ENCODE measurements around the gene UROS. TPM values are rescaled to one million over a fixed set of nuclear protein-coding genes. Genes with fewer than 3 reads are reported as not detected.

UROS gene
- polyA plus RNA-seq, 1 of the 3 experiments (the other 2 are of a cell fraction) = 49.2 TPM

DNA sequence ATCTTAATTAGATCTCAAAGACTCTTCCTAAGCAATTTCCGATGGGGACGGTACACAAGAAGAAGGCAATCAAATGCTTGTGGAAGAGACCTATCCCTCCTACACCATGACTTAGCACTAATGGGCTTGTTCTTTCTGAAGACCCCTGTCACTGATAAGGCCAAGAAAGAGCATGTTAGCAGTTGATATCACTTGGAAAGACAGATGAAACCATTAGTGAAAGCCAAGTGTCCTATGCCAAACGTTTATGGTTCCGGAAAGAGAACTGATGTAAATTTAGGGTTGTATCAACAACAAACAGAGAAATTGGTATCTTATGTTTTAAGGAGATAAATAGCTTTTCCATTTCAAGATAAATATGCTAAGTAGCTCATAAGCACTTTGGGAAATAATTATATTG, 6.5 kb downstream of the UROS start:
- Histone ChIP-seq H3K27ac (ENCODE audit: low read depth in 2 of 2, low read length in 1 of 2) (no peak overlapping the region), H4K20me1 (ENCODE audit: insufficient read depth) (no peaks in the 10 kb centered on the region), H3K9ac (no peak overlapping the region), H3K4me1 (ENCODE audit: control insufficient read depth in 1 of 2, insufficient read depth in 2 of 2, low read depth in 1 of 2, low read length in 1 of 2) (no peaks in the 10 kb centered on the region; a peak in 2 of 4 replicates), H3K36me3 (replicated peaks in 1 of 2; ENCODE audit: control insufficient read depth in 1 of 2, insufficient read depth in 2 of 2, low read length in 1 of 2) (peaks cover 4 to 36% of the 10 kb centered on the region in 2 experiments), H3K4me3 (ENCODE audit: low read depth in 2 of 2, low read length in 1 of 2) (no peak overlapping the region), H3K9me3 (no peaks in the 10 kb centered on the region), H3F3A (replicated peaks; ENCODE audit: insufficient read depth) (no peaks in the 10 kb centered on the region), H3K79me2 (ENCODE audit: insufficient read depth) (peaks cover 13% of the 10 kb centered on the region), H3K27me3 (ENCODE audit: insufficient read depth) (no peaks in the 10 kb centered on the region), H2AFZ (ENCODE audit: low read depth) (no peak overlapping the region), H3K4me2 (no peak overlapping the region), H3K9me2 (no peaks in the 10 kb centered on the region)
- ChIA-PET POLR2A (no interaction called here), CTCF (no interaction called here)
- DNase-seq = no peak
- TF ChIP-seq SIN3A (IDR thresholded peaks at IDR 0.05; ENCODE audit: borderline replicate concordance, low read depth, low read length) (no peak), RXRA (IDR thresholded peaks at IDR 0.05; ENCODE audit: borderline replicate concordance, low read depth) (no peak), RCOR1 (IDR thresholded peaks at IDR 0.05; ENCODE audit: low read length) (no peak)
- TF ChIP-seq, protein P1, sequence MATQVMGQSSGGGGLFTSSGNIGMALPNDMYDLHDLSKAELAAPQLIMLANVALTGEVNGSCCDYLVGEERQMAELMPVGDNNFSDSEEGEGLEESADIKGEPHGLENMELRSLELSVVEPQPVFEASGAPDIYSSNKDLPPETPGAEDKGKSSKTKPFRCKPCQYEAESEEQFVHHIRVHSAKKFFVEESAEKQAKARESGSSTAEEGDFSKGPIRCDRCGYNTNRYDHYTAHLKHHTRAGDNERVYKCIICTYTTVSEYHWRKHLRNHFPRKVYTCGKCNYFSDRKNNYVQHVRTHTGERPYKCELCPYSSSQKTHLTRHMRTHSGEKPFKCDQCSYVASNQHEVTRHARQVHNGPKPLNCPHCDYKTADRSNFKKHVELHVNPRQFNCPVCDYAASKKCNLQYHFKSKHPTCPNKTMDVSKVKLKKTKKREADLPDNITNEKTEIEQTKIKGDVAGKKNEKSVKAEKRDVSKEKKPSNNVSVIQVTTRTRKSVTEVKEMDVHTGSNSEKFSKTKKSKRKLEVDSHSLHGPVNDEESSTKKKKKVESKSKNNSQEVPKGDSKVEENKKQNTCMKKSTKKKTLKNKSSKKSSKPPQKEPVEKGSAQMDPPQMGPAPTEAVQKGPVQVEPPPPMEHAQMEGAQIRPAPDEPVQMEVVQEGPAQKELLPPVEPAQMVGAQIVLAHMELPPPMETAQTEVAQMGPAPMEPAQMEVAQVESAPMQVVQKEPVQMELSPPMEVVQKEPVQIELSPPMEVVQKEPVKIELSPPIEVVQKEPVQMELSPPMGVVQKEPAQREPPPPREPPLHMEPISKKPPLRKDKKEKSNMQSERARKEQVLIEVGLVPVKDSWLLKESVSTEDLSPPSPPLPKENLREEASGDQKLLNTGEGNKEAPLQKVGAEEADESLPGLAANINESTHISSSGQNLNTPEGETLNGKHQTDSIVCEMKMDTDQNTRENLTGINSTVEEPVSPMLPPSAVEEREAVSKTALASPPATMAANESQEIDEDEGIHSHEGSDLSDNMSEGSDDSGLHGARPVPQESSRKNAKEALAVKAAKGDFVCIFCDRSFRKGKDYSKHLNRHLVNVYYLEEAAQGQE (IDR thresholded peaks at IDR 0.05; ENCODE audit: low read depth, low read length) = no peak
- WGBS (ENCODE audit: low lambda C conversion rate) = 96% methylated on average over 4 of the region's 4 CpGs

DNA sequence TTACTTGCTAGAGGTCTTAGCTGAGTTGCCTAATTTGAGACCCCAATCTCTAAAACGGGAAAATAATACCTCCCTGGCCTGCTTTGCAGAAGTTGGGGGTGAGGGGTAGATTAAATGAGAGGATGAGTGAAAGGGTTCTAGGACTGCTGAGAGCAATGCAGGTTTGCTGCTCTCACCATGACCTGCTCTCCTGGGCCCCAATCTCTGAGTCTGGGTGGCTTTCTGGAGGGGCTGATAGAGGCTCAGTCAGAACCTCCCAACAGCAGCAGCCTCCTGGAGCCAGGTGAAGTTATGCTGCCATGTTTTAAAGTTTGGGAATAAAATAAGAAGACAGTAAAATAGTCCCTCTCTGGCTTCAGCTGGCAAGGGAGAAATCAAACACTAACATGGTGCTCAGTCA, 7.3 kb downstream of the UROS start:
- Histone ChIP-seq H3K9me3 (no peaks in the 10 kb centered on the region), H3K27me3 (ENCODE audit: insufficient read depth) (no peaks in the 10 kb centered on the region), H3K9me2 (no peaks in the 10 kb centered on the region), H2AFZ (ENCODE audit: low read depth) (no peak overlapping the region), H3K4me1 (ENCODE audit: control insufficient read depth in 1 of 2, insufficient read depth in 2 of 2, low read depth in 1 of 2, low read length in 1 of 2) (no peaks in the 10 kb centered on the region; a peak in 1 of 4 replicates), H3K79me2 (ENCODE audit: insufficient read depth) (peaks cover 6% of the 10 kb centered on the region; the same call in 1 of the 2 replicates), H4K20me1 (ENCODE audit: insufficient read depth) (no peaks in the 10 kb centered on the region), H3K4me3 (ENCODE audit: low read depth in 2 of 2, low read length in 1 of 2) (no peak overlapping the region), H3K9ac (no peak overlapping the region), H3K27ac (ENCODE audit: low read depth in 2 of 2, low read length in 1 of 2) (no peak overlapping the region), H3K36me3 (replicated peaks in 1 of 2; ENCODE audit: control insufficient read depth in 1 of 2, insufficient read depth in 2 of 2, low read length in 1 of 2) (peaks cover 12 to 42% of the 10 kb centered on the region in 2 experiments), H3K4me2 (no peak overlapping the region), H3F3A (replicated peaks; ENCODE audit: insufficient read depth) (no peaks in the 10 kb centered on the region)
- POLR2A ChIA-PET = no interaction called here
- TF ChIP-seq MEF2A (IDR thresholded peaks at IDR 0.05; ENCODE audit: borderline replicate concordance, low read depth) (no peak), TAF1 (IDR thresholded peaks at IDR 0.05; ENCODE audit: borderline replicate concordance, low read depth, low read length) (no peak), TCF12 (IDR thresholded peaks at IDR 0.05) (no peak), CHD2 (IDR thresholded peaks at IDR 0.05; ENCODE audit: low read length, partially characterized antibody) (no peak), NFIC (IDR thresholded peaks at IDR 0.05; ENCODE audit: borderline replicate concordance) (no peak), RCOR1 (IDR thresholded peaks at IDR 0.05; ENCODE audit: low read length) (no peak), TEAD4 (IDR thresholded peaks at IDR 0.05; ENCODE audit: borderline replicate concordance, insufficient read depth) (no peak), POLR2AphosphoS5 (IDR thresholded peaks at IDR 0.05; ENCODE audit: low read depth, low read length) (no peak), ELF1 (IDR thresholded peaks at IDR 0.05) (no peak), SMC3 (IDR thresholded peaks at IDR 0.05; ENCODE audit: low read depth, low read length) (no peak), EP300 (IDR thresholded peaks at IDR 0.05; ENCODE audit: borderline replicate concordance in 1 of 2, low read depth in 1 of 2, low read length in 1 of 2) (no peak), FOXM1 (IDR thresholded peaks at IDR 0.05; ENCODE audit: low read depth) (no peak)
- TF ChIP-seq, protein P2, sequence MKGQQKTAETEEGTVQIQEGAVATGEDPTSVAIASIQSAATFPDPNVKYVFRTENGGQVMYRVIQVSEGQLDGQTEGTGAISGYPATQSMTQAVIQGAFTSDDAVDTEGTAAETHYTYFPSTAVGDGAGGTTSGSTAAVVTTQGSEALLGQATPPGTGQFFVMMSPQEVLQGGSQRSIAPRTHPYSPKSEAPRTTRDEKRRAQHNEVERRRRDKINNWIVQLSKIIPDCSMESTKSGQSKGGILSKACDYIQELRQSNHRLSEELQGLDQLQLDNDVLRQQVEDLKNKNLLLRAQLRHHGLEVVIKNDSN (IDR thresholded peaks at IDR 0.05; ENCODE audit: borderline replicate concordance, low read depth) = no peak
- TF ChIP-seq, protein P3, sequence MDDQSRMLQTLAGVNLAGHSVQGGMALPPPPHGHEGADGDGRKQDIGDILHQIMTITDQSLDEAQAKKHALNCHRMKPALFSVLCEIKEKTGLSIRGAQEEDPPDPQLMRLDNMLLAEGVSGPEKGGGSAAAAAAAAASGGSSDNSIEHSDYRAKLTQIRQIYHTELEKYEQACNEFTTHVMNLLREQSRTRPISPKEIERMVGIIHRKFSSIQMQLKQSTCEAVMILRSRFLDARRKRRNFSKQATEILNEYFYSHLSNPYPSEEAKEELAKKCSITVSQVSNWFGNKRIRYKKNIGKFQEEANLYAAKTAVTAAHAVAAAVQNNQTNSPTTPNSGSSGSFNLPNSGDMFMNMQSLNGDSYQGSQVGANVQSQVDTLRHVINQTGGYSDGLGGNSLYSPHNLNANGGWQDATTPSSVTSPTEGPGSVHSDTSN (IDR thresholded peaks at IDR 0.05) = no peak
- WGBS (ENCODE audit: low lambda C conversion rate) = 47% methylated on average over 1 of the region's 1 CpG
- no peak for DNase-seq
- CTCF ChIA-PET = no interaction called here
